SK-N-SH (cell line): Measurements from ENCODE around the gene RAD23A.

ENCODE experiments used
- EP300 ChIP-seq, 2 experiments: IDR thresholded peaks; 2 replicates each; pipeline versions ENCODE4 v1.4.0 to v1.6.1; 2012; ENCODE audit warnings: borderline replicate concordance in 1 of 2, low read depth in 1 of 2, low read length in 1 of 2
- MAX ChIP-seq: IDR thresholded peaks from 2 replicates; pipeline ENCODE4 v1.4.0; 2012; ENCODE audit warnings: low read depth
- NFIC ChIP-seq: IDR thresholded peaks from 2 replicates; pipeline ENCODE4 v1.4.0; 2012; ENCODE audit warnings: borderline replicate concordance
- TAF1 ChIP-seq: IDR thresholded peaks from 2 replicates; pipeline ENCODE4 v1.6.1; 2012; ENCODE audit warnings: low read depth, mild to moderate bottlenecking, low read length, moderate library complexity, borderline replicate concordance

- no peak for TF ChIP-seq TAF1
- no peak for TF ChIP-seq MAX
- TF ChIP-seq NFIC = no peak
- TF ChIP-seq EP300 (IDR thresholded peaks at IDR 0.05; ENCODE audit: borderline replicate concordance in 1 of 2, low read depth in 1 of 2, low read length in 1 of 2) = no peak
Measured at GRCh38 chr19:12987190-12987589, 41.5 kb downstream of the RAD23A start.
